BJ (cell line): Measurements from ENCODE around the gene SERGEF. TPM values are rescaled to one million over a fixed set of nuclear protein-coding genes. Genes with fewer than 3 reads are reported as not detected.

ENCODE experiments used
- CTCF ChIA-PET: fragments of 350-600 bp; formaldehyde crosslinking; extraction: SDS; loops from one replicate; lab custom pipeline; 2021; ENCODE audit warnings: antibody characterized with exemption, inconsistent platforms; lab: Yijun Ruan, JAX
- POLR2A ChIA-PET: fragments of 300-600 bp; sonication (Branson Sonifier 250); formaldehyde crosslinking; extraction: SDS; loops from one replicate; lab custom pipeline; 2021; ENCODE audit warnings: antibody characterized with exemption; lab: Charles Lee
- DNase-seq: peaks from one replicate; pipeline ENCODE4 v3.0.0-alpha.2; 2011; ENCODE audit warnings: low read depth
- H3K27me3 ChIP-seq: 2 replicates; pipeline ENCODE4 v1.6.0; 2011; ENCODE audit warnings: low read length; ENCODE audit not compliant: control insufficient read depth, insufficient read depth
- H3K36me3 ChIP-seq: 2 replicates; pipeline ENCODE4 v1.5.1; 2011; ENCODE audit warnings: low read length; ENCODE audit not compliant: control insufficient read depth, insufficient read depth
- H3K4me3 ChIP-seq: 2 replicates; pipeline ENCODE4 v1.5.1; 2011; ENCODE audit warnings: low read depth, mild to moderate bottlenecking, control low read depth, low read length
- polyA plus RNA-seq: library from polyadenylated mRNA; depleted of rRNA; stranded (reverse); fragments of >200 nt; gene quantifications from 2 replicates; pipeline ENCODE4 v1.2.3, GENCODE V29; 2011
- TF ChIP-seq, protein P1 (sequence below): IDR thresholded peaks from 2 replicates; pipeline ENCODE4 v1.5.1; 2011; ENCODE audit warnings: low read depth, mild to moderate bottlenecking, control low read depth, inconsistent platforms, low read length, moderate library complexity; ENCODE audit not compliant: insufficient read depth

Gene SERGEF
- polyA plus RNA-seq, 1 experiment: 17.4 TPM

- H3K27me3 ChIP-seq: no peaks in the 10 kb centered on the region
- no peak overlapping the region for H3K4me3 ChIP-seq
- DNase-seq: no peak
- POLR2A ChIA-PET: no interaction called here
- H3K36me3 ChIP-seq: no peaks in the 10 kb centered on the region
- CTCF ChIA-PET: interaction anchor here (0.9 to 21.3 kb wide), 2 partner anchors 16 to 235 kb away, joined by 3 to 533 read pairs; no protein-coding TSS in a partner anchor
- TF ChIP-seq, protein P1, sequence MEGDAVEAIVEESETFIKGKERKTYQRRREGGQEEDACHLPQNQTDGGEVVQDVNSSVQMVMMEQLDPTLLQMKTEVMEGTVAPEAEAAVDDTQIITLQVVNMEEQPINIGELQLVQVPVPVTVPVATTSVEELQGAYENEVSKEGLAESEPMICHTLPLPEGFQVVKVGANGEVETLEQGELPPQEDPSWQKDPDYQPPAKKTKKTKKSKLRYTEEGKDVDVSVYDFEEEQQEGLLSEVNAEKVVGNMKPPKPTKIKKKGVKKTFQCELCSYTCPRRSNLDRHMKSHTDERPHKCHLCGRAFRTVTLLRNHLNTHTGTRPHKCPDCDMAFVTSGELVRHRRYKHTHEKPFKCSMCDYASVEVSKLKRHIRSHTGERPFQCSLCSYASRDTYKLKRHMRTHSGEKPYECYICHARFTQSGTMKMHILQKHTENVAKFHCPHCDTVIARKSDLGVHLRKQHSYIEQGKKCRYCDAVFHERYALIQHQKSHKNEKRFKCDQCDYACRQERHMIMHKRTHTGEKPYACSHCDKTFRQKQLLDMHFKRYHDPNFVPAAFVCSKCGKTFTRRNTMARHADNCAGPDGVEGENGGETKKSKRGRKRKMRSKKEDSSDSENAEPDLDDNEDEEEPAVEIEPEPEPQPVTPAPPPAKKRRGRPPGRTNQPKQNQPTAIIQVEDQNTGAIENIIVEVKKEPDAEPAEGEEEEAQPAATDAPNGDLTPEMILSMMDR: no peak
These were observed 268.5 kb downstream of the SERGEF start for GRCh38 chr11:17744151-17744940.

DNA sequence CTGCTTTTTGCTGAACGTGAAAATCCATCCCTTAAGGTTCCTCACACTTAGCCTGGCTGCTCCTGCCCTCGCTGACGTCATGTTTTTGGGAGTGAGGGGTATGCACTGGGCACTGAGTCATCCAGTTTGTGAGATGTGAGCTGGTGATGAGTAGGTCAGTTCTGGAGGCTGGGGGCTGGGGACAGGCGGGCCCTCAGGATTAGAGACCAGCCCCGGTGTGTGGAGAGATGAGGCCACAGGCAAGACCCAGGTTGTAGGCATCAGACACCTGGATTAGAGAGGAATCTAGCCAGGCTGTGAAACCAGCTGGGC is 269.1 kb downstream of the SERGEF start:
- H3K27me3 ChIP-seq: no peaks in the 10 kb centered on the region
- no peak overlapping the region for H3K4me3 ChIP-seq
- DNase-seq: no peak
- ChIA-PET POLR2A (no interaction called here), CTCF (interaction anchor here (21.3 kb wide), 1 partner anchor 236 kb away, joined by 533 read pairs; no protein-coding TSS in a partner anchor)
- H3K36me3 ChIP-seq: no peaks in the 10 kb centered on the region
- TF ChIP-seq, protein P1: no peak

DNA sequence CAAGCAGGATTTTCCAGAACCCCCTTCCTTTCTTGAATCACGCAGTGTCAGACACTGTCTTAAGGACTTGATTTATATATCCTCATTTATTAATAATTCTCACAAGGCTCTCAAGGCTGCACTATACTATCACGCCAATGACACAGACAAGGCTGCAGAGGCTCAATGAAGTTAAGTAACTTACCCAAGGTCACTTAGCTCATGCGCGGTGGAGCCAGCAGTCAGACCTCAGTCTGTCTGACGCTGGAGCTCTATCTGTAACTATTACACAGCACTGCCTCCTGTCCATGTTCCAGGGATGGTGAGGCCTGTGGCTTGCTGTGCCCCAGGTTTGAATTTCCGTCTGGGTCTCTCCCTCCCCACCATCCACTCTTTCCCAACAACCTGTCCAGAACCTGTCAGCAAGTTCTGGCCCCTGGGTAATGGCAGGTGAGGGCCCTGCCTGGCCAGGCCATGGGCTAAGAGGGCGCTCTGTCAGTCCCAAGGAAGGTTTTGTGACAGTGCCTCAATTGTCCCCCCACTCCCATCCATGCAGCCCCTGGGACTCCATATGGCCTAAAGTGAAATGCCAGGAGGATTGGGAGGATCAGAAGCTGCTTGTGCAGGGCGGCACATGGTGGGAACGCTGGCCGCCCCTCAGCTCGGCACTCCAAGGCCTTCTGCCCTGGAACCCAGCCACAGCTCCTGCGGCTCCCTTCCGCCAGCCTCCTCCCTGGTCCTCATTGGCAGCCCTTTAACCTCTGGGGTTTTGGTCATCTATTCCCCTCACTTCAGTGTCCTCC is 269.6 kb downstream of the SERGEF start:
- no peak for DNase-seq
- ChIA-PET POLR2A (no interaction called here), CTCF (interaction anchor here (21.3 kb wide), 1 partner anchor 236 kb away, joined by 533 read pairs; no protein-coding TSS in a partner anchor)
- H3K4me3 ChIP-seq: no peak overlapping the region
- TF ChIP-seq, protein P1: no peak
- H3K27me3 ChIP-seq: peaks cover 1% of the 10 kb centered on the region; the same call in 1 of the 2 replicates
- H3K36me3 ChIP-seq: no peaks in the 10 kb centered on the region

GRCh38 chr11:17742019-17742418 is 270.8 kb downstream of the SERGEF start:
- DNase-seq: no peak
- Histone ChIP-seq H3K4me3 (no peak overlapping the region), H3K27me3 (peaks cover 9% of the 10 kb centered on the region), H3K36me3 (no peaks in the 10 kb centered on the region)
- CTCF ChIA-PET: interaction anchor here (1.2 to 21.3 kb wide), 3 partner anchors 11 to 238 kb away, joined by 4 to 533 read pairs (median 16); no protein-coding TSS in a partner anchor
- POLR2A ChIA-PET: no interaction called here
- TF ChIP-seq, protein P1: no peak

- CTCF ChIA-PET: interaction anchor here (1.2 to 21.3 kb wide), 3 partner anchors 11 to 238 kb away, joined by 4 to 533 read pairs (median 16); no protein-coding TSS in a partner anchor
- Histone ChIP-seq H3K27me3 (peaks cover 14% of the 10 kb centered on the region), H3K36me3 (no peaks in the 10 kb centered on the region), H3K4me3 (no peak overlapping the region)
- POLR2A ChIA-PET: no interaction called here
- DNase-seq: no peak
- TF ChIP-seq, protein P1: no peak
These were observed 271.4 kb downstream of the SERGEF start for GRCh38 chr11:17741487-17741886.
